ENCODE data around the gene CLPSL1.

- TF ChIP-seq CTCF (IDR thresholded peaks at IDR 0.05; ENCODE audit: insufficient read depth, low read length) (no peak), POLR2AphosphoS5 (IDR thresholded peaks at IDR 0.05; ENCODE audit: low read depth) (no peak)
Observed at GRCh38 chr6:35787266-35788218, 6.7 kb downstream of the CLPSL1 start.
